ENCODE measurements around the gene CBL. TPM values are rescaled to one million over a fixed set of nuclear protein-coding genes. Genes with fewer than 3 reads are reported as not detected.
A peak's percentile ranks its signal among the peaks of the same experiment; 100 is the strongest.
"Not testable (repeated sequence)": the region's sequence is repeated elsewhere in the genome, so short reads cannot be mapped to it uniquely, and the experiment has no call there.

CBL gene
- total RNA-seq, 1 donor from 2014 or later: 30.4 TPM

GRCh38 chr11:119184399-119184798 lies 21.7 kb upstream of the CBL start:
- DNase-seq (ENCODE audit: low spot score): not testable (repeated sequence)

GRCh38 chr11:119185981-119186634 lies 20.0 kb upstream of the CBL start:
- DNase-seq (ENCODE audit: low spot score): no peak

- DNase-seq (ENCODE audit: low spot score): no peak
These were observed 18.8 kb upstream of the CBL start for GRCh38 chr11:119187123-119187892.

GRCh38 chr11:119188067-119188466 lies 18.1 kb upstream of the CBL start:
- no peak for DNase-seq (ENCODE audit: low spot score)

GRCh38 chr11:119188887-119189286 lies 17.3 kb upstream of the CBL start:
- no peak for DNase-seq (ENCODE audit: low spot score)

GRCh38 chr11:119189393-119189792 lies 16.7 kb upstream of the CBL start:
- DNase-seq (ENCODE audit: low spot score): no peak

- DNase-seq (ENCODE audit: low spot score): no peak
These were observed 15.6 kb upstream of the CBL start for GRCh38 chr11:119190531-119190930.

- not testable (repeated sequence) for DNase-seq (ENCODE audit: low spot score)
These were observed 14.9 kb upstream of the CBL start for GRCh38 chr11:119191265-119191664.

- DNase-seq (ENCODE audit: low spot score): no peak
These were observed 14.0 kb upstream of the CBL start for GRCh38 chr11:119192111-119192510.

- no peak for DNase-seq (ENCODE audit: low spot score)
These were observed 13.1 kb upstream of the CBL start for GRCh38 chr11:119193001-119193400.

- no peak for DNase-seq (ENCODE audit: low spot score)
These were observed 12.5 kb upstream of the CBL start for GRCh38 chr11:119193626-119194025.

- no peak for DNase-seq (ENCODE audit: low spot score)
These were observed 11.2 kb upstream of the CBL start for GRCh38 chr11:119194811-119195440.

GRCh38 chr11:119195680-119196079 lies 10.5 kb upstream of the CBL start:
- DNase-seq (ENCODE audit: low spot score): no peak

- DNase-seq (ENCODE audit: low spot score): no peak
These were observed 9.2 kb upstream of the CBL start for GRCh38 chr11:119196833-119197483.

- no peak for DNase-seq (ENCODE audit: low spot score)
These were observed 7.2 kb upstream of the CBL start for GRCh38 chr11:119198925-119199324.

- peak; percentile 37 for DNase-seq (ENCODE audit: low spot score)
These were observed 4.9 kb upstream of the CBL start for GRCh38 chr11:119201236-119201635.

- DNase-seq (ENCODE audit: low spot score): no peak
These were observed 3.6 kb upstream of the CBL start for GRCh38 chr11:119202554-119202953.

- DNase-seq (ENCODE audit: low spot score): peak; percentile 20
These were observed 2.1 kb upstream of the CBL start for GRCh38 chr11:119204066-119204465.

GRCh38 chr11:119205080-119205479 lies 1.1 kb upstream of the CBL start:
- DNase-seq (ENCODE audit: low spot score): peak; percentile 82

- peak; percentile 91 for DNase-seq (ENCODE audit: low spot score)
These were observed 624 bp downstream of the CBL start for GRCh38 chr11:119206511-119207414.

All from mesenteric fat pad (tissue), 1 donor.